GM23338 (cell line): ENCODE results near the gene RPLP2. TPM values are rescaled to one million over a fixed set of nuclear protein-coding genes. Genes with fewer than 3 reads are reported as not detected.

ENCODE experiments used
- ATAC-seq: fragments of 200-7000 bp; cut with Tn5 transposase; 3 replicates; pipeline ENCODE4 v1.9.1; 2020
- DNase-seq: peaks from one replicate; pipeline ENCODE4 v3.0.0-alpha.2; 2015; ENCODE audit warnings: low spot score
- H2AFZ ChIP-seq: fragments of 200-600 bp; sonication (generic); 2 replicates; pipeline ENCODE4 v1.8.0; 2016; ENCODE audit warnings: antibody characterized with exemption, mild to moderate bottlenecking, moderate library complexity
- H3F3A ChIP-seq: fragments of 200-600 bp; sonication (generic); replicated peaks from 2 replicates; pipeline ENCODE4 v1.8.0; 2017; ENCODE audit warnings: antibody characterized with exemption, mixed run types, low read depth
- H3K27ac ChIP-seq: fragments of 200-600 bp; sonication (generic); 2 replicates; pipeline ENCODE4 v1.6.1; 2016; ENCODE audit warnings: low read depth
- H3K27me3 ChIP-seq: fragments of 200-600 bp; sonication (generic); 2 replicates; pipeline ENCODE4 v1.8.0; 2016; ENCODE audit warnings: mild to moderate bottlenecking, mixed run types, moderate library complexity; ENCODE audit not compliant: insufficient read depth
- H3K36me3 ChIP-seq: fragments of 200-600 bp; sonication (generic); 2 replicates; pipeline ENCODE4 v1.8.0; 2016; ENCODE audit warnings: mild to moderate bottlenecking; ENCODE audit not compliant: insufficient read depth
- H3K4me1 ChIP-seq: fragments of 200-600 bp; sonication (generic); 2 replicates; pipeline ENCODE4 v1.8.0; 2016; ENCODE audit warnings: mild to moderate bottlenecking, moderate library complexity; ENCODE audit not compliant: insufficient read depth
- H3K4me2 ChIP-seq: fragments of 200-600 bp; sonication (generic); 2 replicates; pipeline ENCODE4 v1.7.1; 2017; ENCODE audit warnings: mixed run types
- H3K4me3 ChIP-seq: fragments of 200-600 bp; sonication (generic); 2 replicates; pipeline ENCODE4 v1.6.1; 2016; ENCODE audit warnings: mixed run types
- H3K79me2 ChIP-seq: fragments of 200-600 bp; sonication (generic); replicated peaks from 2 replicates; pipeline ENCODE4 v1.8.0; 2017; ENCODE audit warnings: mild to moderate bottlenecking; ENCODE audit not compliant: insufficient read depth
- H3K9me2 ChIP-seq: fragments of 200-600 bp; sonication (generic); 2 replicates; pipeline ENCODE4 v1.8.0; 2017; ENCODE audit not compliant: insufficient read depth
- H4K20me1 ChIP-seq: fragments of 200-600 bp; sonication (generic); replicated peaks from 2 replicates; pipeline ENCODE4 v1.8.0; 2017; ENCODE audit warnings: mild to moderate bottlenecking; ENCODE audit not compliant: insufficient read depth
- H3K27ac Mint-ChIP-seq: 2 replicates; pipeline ENCODE4 v1.8.0; 2020; ENCODE audit warnings: inconsistent platforms, mild to moderate bottlenecking, moderate library complexity, mixed read lengths
- H3K27me3 Mint-ChIP-seq: 3 replicates; pipeline ENCODE4 v1.8.0; 2022; ENCODE audit warnings: low read depth, mild to moderate bottlenecking, moderate library complexity, mixed read lengths, inconsistent platforms; ENCODE audit not compliant: insufficient read depth, poor library complexity
- H3K36me3 Mint-ChIP-seq: 3 replicates; pipeline ENCODE4 v1.8.0; 2021; ENCODE audit warnings: low read depth, mild to moderate bottlenecking, inconsistent platforms, moderate library complexity, mixed read lengths
- H3K4me1 Mint-ChIP-seq: 3 replicates; pipeline ENCODE4 v1.8.0; 2020; ENCODE audit warnings: mild to moderate bottlenecking, inconsistent platforms, mixed read lengths
- H3K4me3 Mint-ChIP-seq: 3 replicates; pipeline ENCODE4 v1.8.0; 2021; ENCODE audit warnings: moderate library complexity, mild to moderate bottlenecking, inconsistent platforms, mixed read lengths
- H3K9me3 Mint-ChIP-seq: 3 replicates; pipeline ENCODE4 v1.8.0; 2020; ENCODE audit warnings: moderate library complexity, mild to moderate bottlenecking, inconsistent platforms, mixed read lengths
- CREB1 ChIP-seq: fragments of 250-450 bp; sonication (Bioruptor Pico); IDR thresholded peaks from 2 replicates; pipeline ENCODE4 v1.5.0; 2020; ENCODE audit warnings: low read depth, mild to moderate bottlenecking, moderate library complexity
- ETS1 ChIP-seq: IDR thresholded peaks from 2 replicates; pipeline ENCODE4 v1.6.1; 2016; ENCODE audit warnings: antibody characterized with exemption
- EZH2 ChIP-seq: fragments of 200-600 bp; sonication (generic); IDR thresholded peaks from one replicate; pipeline ENCODE4 v1.8.0; 2017; ENCODE audit warnings: antibody characterized with exemption, mild to moderate bottlenecking, low read depth; ENCODE audit not compliant: unreplicated experiment
- EZH2phosphoT487 ChIP-seq: fragments of 200-600 bp; sonication (generic); IDR thresholded peaks from one replicate; pipeline ENCODE4 v1.8.1; 2018; ENCODE audit warnings: antibody characterized with exemption; ENCODE audit not compliant: unreplicated experiment
- JUNB ChIP-seq: IDR thresholded peaks from one replicate; pipeline ENCODE4 v1.6.1; 2016; ENCODE audit warnings: antibody characterized with exemption; ENCODE audit not compliant: unreplicated experiment
- NANOG ChIP-seq: IDR thresholded peaks from 2 replicates; pipeline ENCODE4 v1.6.1; 2016; ENCODE audit warnings: antibody characterized with exemption, borderline replicate concordance
- POLR2AphosphoS5 ChIP-seq: IDR thresholded peaks from 2 replicates; pipeline ENCODE4 v1.6.1; 2016; ENCODE audit warnings: antibody characterized with exemption, low read depth
- REST ChIP-seq: IDR thresholded peaks from one replicate; pipeline ENCODE4 v1.6.1; 2018; ENCODE audit warnings: antibody characterized with exemption; ENCODE audit not compliant: unreplicated experiment
- STAT1 ChIP-seq: IDR thresholded peaks from one replicate; pipeline ENCODE4 v1.6.1; 2016; ENCODE audit warnings: antibody characterized with exemption; ENCODE audit not compliant: unreplicated experiment
- ZNF114 ChIP-seq: fragments of 250-450 bp; sonication (Bioruptor Pico); IDR thresholded peaks from 2 replicates; pipeline ENCODE4 v1.5.0; 2020; ENCODE audit warnings: mild to moderate bottlenecking, moderate library complexity
- ZNF331 ChIP-seq: fragments of 250-450 bp; sonication (Bioruptor Pico); IDR thresholded peaks from 2 replicates; pipeline ENCODE4 v1.5.0; 2020; ENCODE audit warnings: low read depth, mild to moderate bottlenecking, moderate library complexity
- polyA plus RNA-seq: library from polyadenylated mRNA; unstranded; fragments of >200 nt; fragmentation: Nextera tagmentation; extraction: Ambion mirVana; gene quantifications from 2 replicates; pipeline ENCODE4 v1.2.1, GENCODE V29; 2016
- total RNA-seq: library from RNA; depleted of rRNA; stranded (reverse); fragments of >200 nt; shearing (Covaris generic); gene quantifications from 2 replicates; pipeline ENCODE4 v1.2.3, GENCODE V29; 2014
- TF ChIP-seq, protein P1 (sequence below): fragments of 250-450 bp; sonication (Bioruptor Pico); IDR thresholded peaks from 2 replicates; pipeline ENCODE4 v1.5.0; 2020; ENCODE audit warnings: mild to moderate bottlenecking, moderate library complexity
- TF ChIP-seq, protein P2 (sequence below), 2 experiments: fragments of 200-600 bp in 1 of 2; sonication (generic) in 1 of 2; conservative IDR thresholded peaks; 2 replicates each; pipeline versions ENCODE4 v1.5.1 to v1.6.1; 2016 to 2017; ENCODE audit warnings: antibody characterized with exemption in 2 of 2, low read depth in 2 of 2, mild to moderate bottlenecking in 2 of 2, moderate library complexity in 1 of 2

RPLP2 gene
- total and polyA plus RNA-seq, 2 experiments from 2014 or later: 518 to 1,782 TPM

- H3K4me3 Mint-ChIP-seq: no peak overlapping the region; the same call in 2 of the 3 replicates
- Histone ChIP-seq H4K20me1 (peaks cover 25% of the 10 kb centered on the region), H3K9me2 (no peaks in the 10 kb centered on the region), H3K4me3 (no peak overlapping the region), H3K27me3 (no peaks in the 10 kb centered on the region), H3K79me2 (0 out of 2 replicates have a peak, but pooled peaks cover 3% of the 10 kb centered on the region), H3K27ac (no peak overlapping the region), H2AFZ (no peak overlapping the region), H3K4me2 (no peak overlapping the region; the same call in 1 of the 2 replicates), H3F3A (peaks cover 7% of the 10 kb centered on the region), H3K4me1 (peaks cover 14% of the 10 kb centered on the region), H3K36me3 (no peaks in the 10 kb centered on the region)
- peaks cover 25% of the 10 kb centered on the region for H3K4me1 Mint-ChIP-seq
- H3K27me3 Mint-ChIP-seq: peaks cover 18% of the 10 kb centered on the region
- H3K9me3 Mint-ChIP-seq: no peaks in the 10 kb centered on the region
- ATAC-seq (peak; percentile 8), DNase-seq (no peak)
- no peak overlapping the region for H3K27ac Mint-ChIP-seq
- peaks cover 3% of the 10 kb centered on the region; the same call in 1 of the 3 replicates for H3K36me3 Mint-ChIP-seq
- TF ChIP-seq EZH2phosphoT487 (no peak), NANOG (no peak), POLR2AphosphoS5 (no peak), ETS1 (no peak), ZNF331 (CRISPR knock-in tag) (no peak), CREB1 (CRISPR knock-in tag) (no peak), EZH2 (no peak), ZNF114 (CRISPR knock-in tag) (no peak), STAT1 (no peak), REST (no peak), JUNB (no peak)
- TF ChIP-seq, protein P1, sequence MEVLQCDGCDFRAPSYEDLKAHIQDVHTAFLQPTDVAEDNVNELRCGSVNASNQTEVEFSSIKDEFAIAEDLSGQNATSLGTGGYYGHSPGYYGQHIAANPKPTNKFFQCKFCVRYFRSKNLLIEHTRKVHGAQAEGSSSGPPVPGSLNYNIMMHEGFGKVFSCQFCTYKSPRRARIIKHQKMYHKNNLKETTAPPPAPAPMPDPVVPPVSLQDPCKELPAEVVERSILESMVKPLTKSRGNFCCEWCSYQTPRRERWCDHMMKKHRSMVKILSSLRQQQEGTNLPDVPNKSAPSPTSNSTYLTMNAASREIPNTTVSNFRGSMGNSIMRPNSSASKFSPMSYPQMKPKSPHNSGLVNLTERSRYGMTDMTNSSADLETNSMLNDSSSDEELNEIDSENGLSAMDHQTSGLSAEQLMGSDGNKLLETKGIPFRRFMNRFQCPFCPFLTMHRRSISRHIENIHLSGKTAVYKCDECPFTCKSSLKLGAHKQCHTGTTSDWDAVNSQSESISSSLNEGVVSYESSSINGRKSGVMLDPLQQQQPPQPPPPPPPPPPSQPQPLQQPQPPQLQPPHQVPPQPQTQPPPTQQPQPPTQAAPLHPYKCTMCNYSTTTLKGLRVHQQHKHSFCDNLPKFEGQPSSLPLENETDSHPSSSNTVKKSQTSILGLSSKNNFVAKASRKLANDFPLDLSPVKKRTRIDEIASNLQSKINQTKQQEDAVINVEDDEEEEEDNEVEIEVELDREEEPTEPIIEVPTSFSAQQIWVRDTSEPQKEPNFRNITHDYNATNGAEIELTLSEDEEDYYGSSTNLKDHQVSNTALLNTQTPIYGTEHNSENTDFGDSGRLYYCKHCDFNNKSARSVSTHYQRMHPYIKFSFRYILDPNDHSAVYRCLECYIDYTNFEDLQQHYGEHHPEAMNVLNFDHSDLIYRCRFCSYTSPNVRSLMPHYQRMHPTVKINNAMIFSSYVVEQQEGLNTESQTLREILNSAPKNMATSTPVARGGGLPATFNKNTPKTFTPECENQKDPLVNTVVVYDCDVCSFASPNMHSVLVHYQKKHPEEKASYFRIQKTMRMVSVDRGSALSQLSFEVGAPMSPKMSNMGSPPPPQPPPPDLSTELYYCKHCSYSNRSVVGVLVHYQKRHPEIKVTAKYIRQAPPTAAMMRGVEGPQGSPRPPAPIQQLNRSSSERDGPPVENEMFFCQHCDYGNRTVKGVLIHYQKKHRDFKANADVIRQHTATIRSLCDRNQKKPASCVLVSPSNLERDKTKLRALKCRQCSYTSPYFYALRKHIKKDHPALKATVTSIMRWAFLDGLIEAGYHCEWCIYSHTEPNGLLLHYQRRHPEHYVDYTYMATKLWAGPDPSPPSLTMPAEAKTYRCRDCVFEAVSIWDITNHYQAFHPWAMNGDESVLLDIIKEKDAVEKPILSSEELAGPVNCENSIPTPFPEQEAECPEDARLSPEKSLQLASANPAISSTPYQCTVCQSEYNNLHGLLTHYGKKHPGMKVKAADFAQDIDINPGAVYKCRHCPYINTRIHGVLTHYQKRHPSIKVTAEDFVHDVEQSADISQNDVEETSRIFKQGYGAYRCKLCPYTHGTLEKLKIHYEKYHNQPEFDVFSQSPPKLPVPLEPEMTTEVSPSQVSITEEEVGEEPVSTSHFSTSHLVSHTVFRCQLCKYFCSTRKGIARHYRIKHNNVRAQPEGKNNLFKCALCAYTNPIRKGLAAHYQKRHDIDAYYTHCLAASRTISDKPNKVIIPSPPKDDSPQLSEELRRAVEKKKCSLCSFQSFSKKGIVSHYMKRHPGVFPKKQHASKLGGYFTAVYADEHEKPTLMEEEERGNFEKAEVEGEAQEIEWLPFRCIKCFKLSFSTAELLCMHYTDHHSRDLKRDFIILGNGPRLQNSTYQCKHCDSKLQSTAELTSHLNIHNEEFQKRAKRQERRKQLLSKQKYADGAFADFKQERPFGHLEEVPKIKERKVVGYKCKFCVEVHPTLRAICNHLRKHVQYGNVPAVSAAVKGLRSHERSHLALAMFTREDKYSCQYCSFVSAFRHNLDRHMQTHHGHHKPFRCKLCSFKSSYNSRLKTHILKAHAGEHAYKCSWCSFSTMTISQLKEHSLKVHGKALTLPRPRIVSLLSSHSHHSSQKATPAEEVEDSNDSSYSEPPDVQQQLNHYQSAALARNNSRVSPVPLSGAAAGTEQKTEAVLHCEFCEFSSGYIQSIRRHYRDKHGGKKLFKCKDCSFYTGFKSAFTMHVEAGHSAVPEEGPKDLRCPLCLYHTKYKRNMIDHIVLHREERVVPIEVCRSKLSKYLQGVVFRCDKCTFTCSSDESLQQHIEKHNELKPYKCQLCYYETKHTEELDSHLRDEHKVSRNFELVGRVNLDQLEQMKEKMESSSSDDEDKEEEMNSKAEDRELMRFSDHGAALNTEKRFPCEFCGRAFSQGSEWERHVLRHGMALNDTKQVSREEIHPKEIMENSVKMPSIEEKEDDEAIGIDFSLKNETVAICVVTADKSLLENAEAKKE: no peak
- TF ChIP-seq, protein P2, sequence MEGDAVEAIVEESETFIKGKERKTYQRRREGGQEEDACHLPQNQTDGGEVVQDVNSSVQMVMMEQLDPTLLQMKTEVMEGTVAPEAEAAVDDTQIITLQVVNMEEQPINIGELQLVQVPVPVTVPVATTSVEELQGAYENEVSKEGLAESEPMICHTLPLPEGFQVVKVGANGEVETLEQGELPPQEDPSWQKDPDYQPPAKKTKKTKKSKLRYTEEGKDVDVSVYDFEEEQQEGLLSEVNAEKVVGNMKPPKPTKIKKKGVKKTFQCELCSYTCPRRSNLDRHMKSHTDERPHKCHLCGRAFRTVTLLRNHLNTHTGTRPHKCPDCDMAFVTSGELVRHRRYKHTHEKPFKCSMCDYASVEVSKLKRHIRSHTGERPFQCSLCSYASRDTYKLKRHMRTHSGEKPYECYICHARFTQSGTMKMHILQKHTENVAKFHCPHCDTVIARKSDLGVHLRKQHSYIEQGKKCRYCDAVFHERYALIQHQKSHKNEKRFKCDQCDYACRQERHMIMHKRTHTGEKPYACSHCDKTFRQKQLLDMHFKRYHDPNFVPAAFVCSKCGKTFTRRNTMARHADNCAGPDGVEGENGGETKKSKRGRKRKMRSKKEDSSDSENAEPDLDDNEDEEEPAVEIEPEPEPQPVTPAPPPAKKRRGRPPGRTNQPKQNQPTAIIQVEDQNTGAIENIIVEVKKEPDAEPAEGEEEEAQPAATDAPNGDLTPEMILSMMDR (conservative IDR thresholded peaks at IDR 0.05; ENCODE audit: low read depth in 2 of 2): no peak
These were observed 46.6 kb downstream of the RPLP2 start for GRCh38 chr11:856397-856796.
